CD4-positive, alpha-beta T cell treated with Interleukin-2 at 100 ng/mL for 4 hours (primary cell): ENCODE measurements around the gene COQ9.

Source experiments
- DNase-seq: peaks from one replicate; pipeline ENCODE4 v3.0.0-alpha.2; 2020; ENCODE audit warnings: low spot score

Gene COQ9

DNA sequence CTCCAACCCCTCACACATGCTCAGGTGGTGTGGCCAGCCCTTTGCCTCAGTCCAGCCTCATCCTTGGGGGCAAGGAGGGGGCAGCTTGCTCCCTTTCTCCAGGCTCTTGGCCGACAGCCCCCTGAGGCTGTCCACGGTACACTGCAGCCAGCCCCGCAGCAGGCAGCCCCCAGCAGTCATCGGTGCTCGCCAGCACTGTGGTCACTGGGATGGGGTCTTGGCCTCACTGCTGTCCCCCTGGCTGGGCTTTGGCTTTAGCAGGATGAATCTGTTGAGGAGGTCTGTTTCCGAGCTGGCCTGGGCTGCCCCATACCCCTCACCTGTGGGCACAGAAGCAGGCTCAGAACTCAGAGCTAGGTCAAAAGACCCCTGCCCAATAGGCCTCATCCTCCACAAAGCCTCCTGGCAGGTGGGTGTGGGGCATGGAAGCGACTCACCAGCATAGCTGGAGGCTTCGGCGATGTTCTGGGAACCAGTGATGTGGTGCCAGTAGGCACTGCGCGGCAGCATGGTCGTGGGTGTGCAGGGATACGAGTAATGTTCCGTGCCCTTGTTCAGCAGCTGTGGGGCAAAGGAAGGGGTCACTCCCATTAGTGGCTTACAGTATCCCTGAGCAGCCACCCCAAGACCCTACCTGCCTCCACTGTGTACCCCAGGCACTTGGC lies 26.0 kb downstream of the COQ9 start:
- DNase-seq = no peak

DNA sequence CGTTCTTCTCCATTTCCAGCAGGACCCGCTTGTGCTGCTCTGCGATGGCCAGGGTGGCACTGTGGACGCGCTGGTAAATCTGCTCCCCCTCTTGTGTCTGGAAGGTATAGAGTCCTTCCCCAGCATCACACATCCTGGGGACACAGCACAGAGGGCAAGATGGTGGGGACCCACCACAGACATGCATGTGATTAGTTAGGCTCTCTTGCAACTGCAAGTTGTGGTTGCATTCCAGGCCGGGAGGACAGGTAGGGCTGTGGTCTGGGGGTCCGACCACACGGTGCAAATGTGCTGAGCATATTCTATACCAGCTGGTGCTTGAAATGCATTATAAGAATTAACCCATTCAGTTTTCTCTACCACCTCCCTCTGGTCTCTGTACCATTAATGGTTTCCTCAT lies 26.6 kb downstream of the COQ9 start:
- DNase-seq = no peak

- no peak for DNase-seq
Measured at GRCh38 chr16:57474671-57475661, 27.7 kb downstream of the COQ9 start.

- DNase-seq = peak; percentile 72
Measured at GRCh38 chr16:57475711-57476339, 28.5 kb downstream of the COQ9 start.

GRCh38 chr16:57476546-57477410 lies 29.5 kb downstream of the COQ9 start:
- no peak for DNase-seq

- DNase-seq = no peak
Measured at GRCh38 chr16:57477531-57478202, 30.4 kb downstream of the COQ9 start.

DNA sequence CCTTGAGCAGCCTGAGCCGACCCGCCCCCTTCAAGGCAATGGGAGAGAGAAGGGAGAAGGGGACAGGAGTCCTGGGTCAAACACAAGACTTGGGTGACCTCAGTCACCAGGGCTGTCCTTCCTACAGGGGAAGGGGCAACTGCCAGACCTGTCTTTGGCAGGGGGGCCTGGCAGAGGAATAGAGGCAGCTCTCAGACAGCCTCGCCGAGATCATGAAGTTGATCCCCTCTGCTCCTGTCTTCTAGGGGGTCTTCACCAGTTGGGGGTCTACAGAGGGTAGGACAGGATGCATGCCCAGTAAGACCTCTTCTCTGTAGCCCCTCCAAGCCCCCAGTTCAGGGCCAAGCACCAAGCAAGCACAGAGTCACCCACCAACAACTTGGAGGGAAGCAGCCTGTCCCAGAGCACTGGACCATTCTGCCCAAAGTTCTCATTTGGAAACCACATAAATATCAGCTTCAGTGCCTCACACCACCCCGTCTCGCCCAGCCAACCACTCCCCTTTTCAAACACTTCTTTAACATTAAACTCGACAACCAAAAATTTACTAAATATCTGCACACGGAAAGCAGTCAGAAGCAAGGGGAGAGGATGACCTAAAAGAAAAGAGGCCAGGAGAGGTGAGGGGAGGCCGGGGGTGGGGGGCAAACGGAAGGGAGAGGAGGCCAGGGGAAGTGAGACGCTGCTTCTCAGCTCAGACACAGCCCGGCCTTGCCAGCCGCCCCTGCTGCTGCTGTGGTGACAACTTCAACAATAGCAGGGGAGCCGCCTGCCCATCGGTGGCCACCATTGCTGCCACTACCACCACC lies 31.3 kb downstream of the COQ9 start:
- no peak for DNase-seq

GRCh38 chr16:57479205-57479975 lies 32.1 kb downstream of the COQ9 start:
- no peak for DNase-seq

DNA sequence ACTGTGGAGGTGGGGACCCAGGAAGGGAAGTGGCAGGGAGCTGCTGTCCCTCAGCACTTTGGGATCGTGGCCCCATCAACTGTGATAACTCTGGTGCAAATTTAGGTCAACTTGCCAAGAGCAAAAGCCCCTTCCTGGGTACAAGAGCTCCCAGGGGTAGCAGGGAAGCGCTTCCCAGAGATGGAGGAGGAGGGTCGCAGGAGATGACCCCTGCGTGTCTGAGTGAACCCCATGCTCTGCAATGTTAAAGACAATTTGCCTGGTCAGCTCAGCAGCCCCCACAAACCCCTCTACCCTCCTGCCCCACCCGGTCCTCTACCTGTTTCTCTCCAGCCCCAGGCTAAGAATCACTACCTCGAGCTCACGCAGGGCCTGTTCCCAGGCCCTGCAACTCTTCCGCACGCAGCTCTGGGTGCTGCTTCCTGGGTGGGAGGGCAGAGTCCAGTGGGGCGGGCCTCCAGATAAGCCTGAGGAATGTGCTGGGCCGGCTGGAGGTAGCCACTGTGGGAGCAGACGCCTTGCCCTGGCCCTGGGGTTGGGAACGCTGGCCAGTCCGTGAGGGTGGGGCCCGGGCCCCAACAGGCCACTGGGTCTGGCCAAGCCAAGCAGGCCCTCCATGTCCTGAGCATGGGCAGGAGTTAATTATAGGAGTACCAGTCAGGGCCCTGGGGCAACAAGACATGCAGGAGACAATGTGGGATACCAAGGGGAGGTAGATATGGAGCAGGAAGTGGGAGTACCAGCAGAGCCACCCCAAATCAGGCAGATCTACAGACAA lies 32.9 kb downstream of the COQ9 start:
- no peak for DNase-seq

GRCh38 chr16:57480754-57481230 lies 33.5 kb downstream of the COQ9 start:
- no peak for DNase-seq

- DNase-seq = no peak
Measured at GRCh38 chr16:57481421-57481820, 34.1 kb downstream of the COQ9 start.

GRCh38 chr16:57482845-57483545 lies 35.7 kb downstream of the COQ9 start:
- no peak for DNase-seq

DNA sequence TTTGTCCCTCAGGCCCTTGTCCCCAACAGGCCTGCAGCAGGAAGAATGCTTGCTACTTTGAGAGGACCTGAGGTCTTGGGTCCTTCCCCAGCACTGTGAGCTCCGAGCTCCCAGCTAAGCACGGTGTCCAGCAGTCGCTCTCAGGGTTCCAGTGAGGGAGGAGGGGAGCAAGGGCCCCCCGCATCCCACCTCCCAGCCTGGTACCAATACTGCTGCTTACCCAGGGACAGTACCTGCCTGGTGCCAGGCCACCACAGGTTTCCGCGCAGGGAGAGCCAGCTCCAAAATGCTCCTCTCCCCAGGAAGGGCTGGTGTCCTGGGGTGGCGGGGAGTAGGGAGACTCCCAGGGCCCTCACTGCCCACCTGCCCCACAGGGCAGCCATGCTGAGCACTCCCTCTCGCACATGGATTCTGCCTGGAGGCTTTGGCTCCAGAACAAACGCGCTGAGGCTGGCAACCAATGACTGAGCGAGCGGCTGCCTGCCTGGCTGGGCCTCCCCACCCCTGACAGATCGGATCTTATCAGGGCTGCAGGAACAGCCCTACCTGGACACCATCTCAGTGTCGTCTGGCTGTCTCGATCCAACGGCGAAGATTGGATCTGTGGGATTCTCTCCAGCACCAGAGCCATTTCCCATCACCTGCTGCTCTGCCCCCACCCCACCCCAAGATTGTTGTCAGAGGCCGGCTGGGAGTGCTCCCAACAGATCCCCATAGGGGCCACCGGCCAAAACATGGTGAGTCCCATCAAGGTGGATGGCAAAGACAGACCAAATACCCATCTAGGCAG lies 36.6 kb downstream of the COQ9 start:
- no peak for DNase-seq

GRCh38 chr16:57484515-57485005 lies 37.3 kb downstream of the COQ9 start:
- DNase-seq = no peak

- no peak for DNase-seq
Measured at GRCh38 chr16:57485091-57485915, 38.0 kb downstream of the COQ9 start.
